Fibroblast of lung (primary cell): ENCODE results near the gene CRIP2.

Experiments used
- EZH2 ChIP-seq: IDR thresholded peaks from 2 replicates; pipeline ENCODE4 v1.5.1; 2012; ENCODE audit warnings: low read length, control low read depth, mild to moderate bottlenecking; ENCODE audit errors: missing control alignments
- TF ChIP-seq, protein P1 (sequence below), 2 donors: IDR thresholded peaks in 1 of 2; conservative IDR thresholded peaks in 1 of 2; 1 replicate in 1 of 2; 2 replicates in 1 of 2; pipeline ENCODE4 v1.5.1; 2011 to 2012; ENCODE audit warnings: low read length in 2 of 2, control low read depth in 1 of 2, inconsistent platforms in 1 of 2, low read depth in 1 of 2, mild to moderate bottlenecking in 1 of 2

DNA sequence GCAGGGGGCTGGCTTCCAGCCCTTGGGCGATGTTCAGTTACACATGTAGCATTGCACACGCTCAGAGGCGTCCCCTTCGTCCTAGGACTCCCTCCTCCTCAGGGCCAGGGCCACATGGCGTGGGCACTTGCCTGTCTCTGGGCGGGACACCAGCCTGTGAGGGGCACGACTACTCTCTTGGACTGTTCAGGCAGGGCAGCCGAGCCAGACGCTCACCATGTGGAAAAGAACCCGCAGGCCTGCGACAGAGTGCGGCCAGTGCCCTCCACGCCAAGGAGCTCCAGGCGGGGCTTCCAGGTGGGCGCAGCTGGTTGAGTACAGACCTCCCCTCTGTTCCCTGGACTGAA, 34.1 kb upstream of the CRIP2 start:
- TF ChIP-seq, protein P1, sequence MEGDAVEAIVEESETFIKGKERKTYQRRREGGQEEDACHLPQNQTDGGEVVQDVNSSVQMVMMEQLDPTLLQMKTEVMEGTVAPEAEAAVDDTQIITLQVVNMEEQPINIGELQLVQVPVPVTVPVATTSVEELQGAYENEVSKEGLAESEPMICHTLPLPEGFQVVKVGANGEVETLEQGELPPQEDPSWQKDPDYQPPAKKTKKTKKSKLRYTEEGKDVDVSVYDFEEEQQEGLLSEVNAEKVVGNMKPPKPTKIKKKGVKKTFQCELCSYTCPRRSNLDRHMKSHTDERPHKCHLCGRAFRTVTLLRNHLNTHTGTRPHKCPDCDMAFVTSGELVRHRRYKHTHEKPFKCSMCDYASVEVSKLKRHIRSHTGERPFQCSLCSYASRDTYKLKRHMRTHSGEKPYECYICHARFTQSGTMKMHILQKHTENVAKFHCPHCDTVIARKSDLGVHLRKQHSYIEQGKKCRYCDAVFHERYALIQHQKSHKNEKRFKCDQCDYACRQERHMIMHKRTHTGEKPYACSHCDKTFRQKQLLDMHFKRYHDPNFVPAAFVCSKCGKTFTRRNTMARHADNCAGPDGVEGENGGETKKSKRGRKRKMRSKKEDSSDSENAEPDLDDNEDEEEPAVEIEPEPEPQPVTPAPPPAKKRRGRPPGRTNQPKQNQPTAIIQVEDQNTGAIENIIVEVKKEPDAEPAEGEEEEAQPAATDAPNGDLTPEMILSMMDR (conservative IDR thresholded peaks at IDR 0.05 in 1 of 2, IDR thresholded peaks at IDR 0.05 in 1 of 2; ENCODE audit: low read depth in 1 of 2, low read length in 2 of 2), result no peak
- TF ChIP-seq EZH2, result no peak
